Breast epithelium (tissue), 3 donors: Measurements from ENCODE around the gene TCP10L.

ENCODE experiments used
- CTCF ChIP-seq, 3 donors: fragments of 450-650 bp; IDR thresholded peaks; one replicate each; pipeline ENCODE4 v1.5.1; 2016 to 2017; ENCODE audit warnings: antibody characterized with exemption in 3 of 3, mild to moderate bottlenecking in 3 of 3, moderate library complexity in 3 of 3
- POLR2A ChIP-seq: fragments of 450-650 bp; IDR thresholded peaks from one replicate; pipeline ENCODE4 v1.6.1; 2016; ENCODE audit warnings: antibody characterized with exemption, mild to moderate bottlenecking, moderate library complexity

- TF ChIP-seq CTCF (IDR thresholded peaks at IDR 0.05) (no peak), POLR2A (no peak)
Observed at GRCh38 chr21:32587651-32588050, 2.3 kb upstream of the TCP10L start.
